HG03025 (cell line): ENCODE results near the gene SPATA18.

Experiments used
- ATAC-seq: cut with Tn5 transposase; IDR thresholded peaks from one replicate; pipeline ENCODE4 v1.9.1; 2021; ENCODE audit warnings: mild to moderate bottlenecking, moderate library complexity; ENCODE audit not compliant: unreplicated experiment, low FRiP score

SPATA18 gene, protein sequence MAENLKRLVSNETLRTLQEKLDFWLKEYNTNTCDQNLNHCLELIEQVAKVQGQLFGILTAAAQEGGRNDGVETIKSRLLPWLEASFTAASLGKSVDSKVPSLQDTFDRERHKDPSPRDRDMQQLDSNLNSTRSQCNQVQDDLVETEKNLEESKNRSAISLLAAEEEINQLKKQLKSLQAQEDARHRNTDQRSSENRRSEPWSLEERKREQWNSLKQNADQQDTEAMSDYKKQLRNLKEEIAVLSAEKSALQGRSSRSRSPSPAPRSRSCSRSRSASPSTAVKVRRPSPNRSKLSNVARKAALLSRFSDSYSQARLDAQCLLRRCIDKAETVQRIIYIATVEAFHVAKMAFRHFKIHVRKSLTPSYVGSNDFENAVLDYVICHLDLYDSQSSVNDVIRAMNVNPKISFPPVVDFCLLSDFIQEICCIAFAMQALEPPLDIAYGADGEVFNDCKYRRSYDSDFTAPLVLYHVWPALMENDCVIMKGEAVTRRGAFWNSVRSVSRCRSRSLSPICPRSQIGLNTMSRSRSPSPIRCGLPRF

GRCh38 chr4:52051213-52051614, at the start of gene SPATA18:
TSS of gene SPATA18 (plus strand) at chr4:52051304. CDS start at chr4:52051705, 401 bp downstream.
- peak; percentile 29 for ATAC-seq

GRCh38 chr4:52001616-52002015, 49.5 kb upstream of the SPATA18 start:
- no peak for ATAC-seq

- ATAC-seq = no peak
Measured at GRCh38 chr4:52004414-52004813, 46.7 kb upstream of the SPATA18 start.

DNA sequence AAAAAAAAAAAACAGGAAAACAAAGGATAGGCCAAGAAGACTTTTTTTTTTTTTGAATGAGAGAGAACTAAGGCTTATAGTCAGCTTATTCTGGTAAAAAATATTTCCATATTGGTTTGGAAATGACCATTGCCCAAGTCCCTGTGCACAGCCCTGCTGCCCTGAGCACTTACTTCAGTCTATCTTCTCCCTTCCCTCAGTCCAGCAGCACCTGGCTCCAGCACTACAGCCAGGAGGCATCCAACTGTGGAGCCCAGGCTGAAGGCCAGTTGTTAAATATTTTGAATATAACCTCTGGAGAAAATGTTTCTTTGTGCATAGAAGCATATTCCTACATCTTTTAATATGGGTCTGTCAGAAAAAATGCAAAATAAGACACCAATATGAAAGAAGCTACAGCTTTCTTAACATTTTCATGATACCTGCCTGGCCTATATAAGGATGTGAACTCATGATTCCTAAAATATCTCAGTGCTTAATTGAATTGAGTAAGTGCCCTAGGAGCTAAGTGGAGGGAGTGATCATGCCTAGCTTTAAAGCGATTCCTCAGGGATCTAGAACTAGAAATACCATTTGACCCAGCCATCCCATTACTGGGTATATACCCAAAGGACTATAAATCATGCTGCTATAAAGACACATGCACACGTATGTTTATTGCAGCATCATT, 45.4 kb upstream of the SPATA18 start:
- ATAC-seq = no peak

DNA sequence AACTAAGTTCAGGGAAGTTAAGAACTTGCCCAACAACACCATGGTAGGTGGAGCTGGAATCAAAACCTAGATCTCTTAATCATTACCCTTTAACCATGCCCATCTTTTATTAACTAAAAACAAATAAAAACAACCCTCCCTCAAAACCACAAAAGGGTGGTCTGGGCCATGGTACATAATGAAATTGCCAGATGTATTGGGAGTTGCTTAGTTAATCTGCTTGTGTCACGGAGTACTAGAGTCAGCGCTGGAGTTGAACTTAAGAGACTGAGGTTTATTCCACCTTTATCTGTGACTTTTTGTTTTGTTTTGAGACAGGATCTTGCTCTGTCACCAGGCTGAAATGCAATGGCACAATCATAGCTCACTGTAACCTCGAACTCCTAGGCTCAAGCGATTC, 44.2 kb upstream of the SPATA18 start:
- no peak for ATAC-seq

DNA sequence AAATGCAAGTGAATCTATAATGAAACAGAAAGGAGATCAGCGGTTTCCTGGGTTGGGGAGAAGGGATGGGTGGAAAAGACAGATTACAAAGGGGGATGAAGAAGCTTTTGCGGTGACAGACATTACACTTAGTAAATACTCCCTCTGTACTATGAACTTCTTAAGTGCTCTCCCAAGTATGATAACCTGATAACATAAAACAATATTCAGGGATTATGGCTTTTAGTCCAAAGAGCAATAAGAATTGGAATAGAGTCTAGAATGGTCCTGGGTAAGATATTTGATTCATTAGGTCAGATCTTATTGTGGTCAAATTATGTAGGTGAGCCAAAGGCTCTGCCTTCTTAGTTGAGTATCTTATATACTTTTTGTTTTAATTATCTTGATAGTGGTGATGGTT, 40.1 kb upstream of the SPATA18 start:
- no peak for ATAC-seq

DNA sequence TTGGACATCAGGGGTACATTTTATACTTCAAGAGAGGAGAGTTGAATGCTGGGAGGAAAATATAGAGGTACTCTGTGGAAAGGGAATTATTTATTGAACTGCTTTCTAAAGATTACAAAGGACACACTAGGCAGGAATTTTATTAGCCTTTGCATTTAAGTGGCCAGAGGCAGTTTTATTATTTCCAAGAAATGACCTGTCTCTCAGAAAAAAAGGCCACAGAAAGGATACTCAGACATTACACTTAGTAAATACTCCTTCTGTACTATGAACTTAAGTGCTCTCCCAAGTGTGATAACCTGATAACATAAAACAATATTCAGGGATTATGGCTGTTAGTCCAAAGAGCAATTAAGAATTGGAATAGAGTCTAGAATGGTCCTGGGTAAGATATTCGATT, 38.5 kb upstream of the SPATA18 start:
- ATAC-seq = no peak

- no peak for ATAC-seq
Measured at GRCh38 chr4:52014903-52015302, 36.2 kb upstream of the SPATA18 start.

DNA sequence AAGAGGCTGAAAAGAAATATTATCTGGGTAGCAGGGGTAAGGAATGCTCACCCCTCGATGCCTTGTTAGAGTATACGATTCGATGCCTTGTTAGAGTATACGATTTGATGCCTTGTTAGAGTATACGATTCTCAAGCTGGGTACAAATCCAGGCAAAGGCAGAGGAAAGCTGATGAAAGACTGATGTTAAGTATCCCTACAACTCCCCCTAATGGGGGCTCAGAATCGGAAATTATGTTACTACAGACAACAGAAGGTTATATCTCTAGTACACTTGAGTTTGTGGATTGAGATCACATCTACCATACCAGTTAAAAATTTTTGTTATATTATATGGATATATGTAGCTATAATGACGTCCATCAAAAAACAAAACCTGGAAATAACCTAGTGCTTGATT, 35.7 kb upstream of the SPATA18 start:
- no peak for ATAC-seq

DNA sequence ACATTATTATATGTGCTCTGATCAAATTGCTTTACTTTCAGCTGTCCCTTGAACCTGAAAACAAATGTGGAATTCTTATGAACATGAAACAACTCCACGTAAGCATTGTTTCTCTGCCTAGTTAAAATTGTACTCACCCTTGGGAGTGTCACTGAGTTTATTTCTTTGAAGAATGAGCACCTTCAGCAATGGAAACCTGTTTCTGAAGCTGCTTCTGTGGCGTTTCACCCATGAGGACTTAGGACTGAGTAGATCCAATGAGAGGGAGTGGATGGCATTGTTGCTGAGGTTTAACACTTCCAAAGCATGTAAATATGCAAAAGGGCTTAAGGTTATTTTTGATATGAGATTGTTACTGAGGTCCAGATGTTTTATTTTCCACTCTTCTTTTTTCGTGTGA, 34.1 kb upstream of the SPATA18 start:
- no peak for ATAC-seq

- no peak for ATAC-seq
Measured at GRCh38 chr4:52017814-52018213, 33.3 kb upstream of the SPATA18 start.

DNA sequence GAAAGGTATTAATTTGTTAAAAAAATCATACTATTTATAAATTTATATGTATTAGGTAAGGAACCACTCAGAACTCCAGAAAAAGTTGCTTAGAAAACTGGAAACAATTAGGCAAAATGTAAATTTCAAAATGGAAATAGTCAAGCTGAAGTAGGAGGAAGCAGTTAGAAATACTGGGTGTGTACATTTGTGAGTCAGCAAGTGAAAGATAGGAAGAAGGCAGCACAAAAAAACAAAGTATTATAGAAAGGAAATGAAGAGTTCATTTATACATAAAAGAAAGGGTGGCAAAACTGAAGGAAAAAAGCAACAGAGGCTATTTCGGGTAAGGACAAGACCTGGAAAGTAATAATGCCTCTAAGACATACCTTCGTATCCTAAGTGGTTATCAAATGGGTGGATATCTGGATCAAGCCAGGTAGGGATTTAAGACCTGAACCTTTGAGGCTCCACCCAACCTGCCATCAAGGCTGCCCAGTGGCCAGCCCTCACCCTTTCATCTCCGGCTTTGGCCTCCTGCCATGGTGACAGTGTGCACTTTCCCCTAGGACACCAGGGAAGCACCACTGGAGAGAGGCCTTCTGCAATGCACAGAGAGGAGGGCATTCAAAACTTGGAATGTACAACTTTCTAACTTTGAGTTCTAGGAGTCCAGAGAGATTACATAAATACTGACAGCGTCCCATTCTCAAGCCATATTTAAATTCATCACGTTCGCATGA, 31.0 kb upstream of the SPATA18 start, which contains the start of gene LRRC66:
Gene LRRC66 (minus strand): TSS at position 428 of the 722 bp plus-strand sequence. CDS start 2,750 bp downstream, outside the sequence.
- no peak for ATAC-seq

GRCh38 chr4:52028970-52029369, 22.1 kb upstream of the SPATA18 start:
- ATAC-seq = no peak

DNA sequence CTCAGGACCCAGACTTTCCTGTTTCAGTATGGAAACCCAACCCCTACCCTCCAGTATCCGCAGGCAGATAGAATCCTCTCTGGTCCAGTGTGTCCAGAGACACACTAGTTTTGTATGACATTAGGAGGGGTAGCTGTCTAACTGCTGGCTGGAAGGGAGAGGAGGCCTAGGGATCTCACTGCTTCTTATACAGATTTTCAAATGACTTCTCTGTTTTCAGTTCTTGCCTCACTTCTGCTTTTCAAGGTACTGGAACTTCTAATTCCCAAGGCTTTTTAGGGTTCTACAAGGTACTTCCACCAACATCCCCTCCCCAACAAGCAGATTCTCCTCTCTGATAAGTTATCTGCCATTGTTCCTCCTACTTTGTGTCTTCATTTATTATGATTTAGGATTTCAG, 19.1 kb upstream of the SPATA18 start:
- no peak for ATAC-seq

GRCh38 chr4:52035190-52035589, 15.9 kb upstream of the SPATA18 start:
- ATAC-seq = no peak

DNA sequence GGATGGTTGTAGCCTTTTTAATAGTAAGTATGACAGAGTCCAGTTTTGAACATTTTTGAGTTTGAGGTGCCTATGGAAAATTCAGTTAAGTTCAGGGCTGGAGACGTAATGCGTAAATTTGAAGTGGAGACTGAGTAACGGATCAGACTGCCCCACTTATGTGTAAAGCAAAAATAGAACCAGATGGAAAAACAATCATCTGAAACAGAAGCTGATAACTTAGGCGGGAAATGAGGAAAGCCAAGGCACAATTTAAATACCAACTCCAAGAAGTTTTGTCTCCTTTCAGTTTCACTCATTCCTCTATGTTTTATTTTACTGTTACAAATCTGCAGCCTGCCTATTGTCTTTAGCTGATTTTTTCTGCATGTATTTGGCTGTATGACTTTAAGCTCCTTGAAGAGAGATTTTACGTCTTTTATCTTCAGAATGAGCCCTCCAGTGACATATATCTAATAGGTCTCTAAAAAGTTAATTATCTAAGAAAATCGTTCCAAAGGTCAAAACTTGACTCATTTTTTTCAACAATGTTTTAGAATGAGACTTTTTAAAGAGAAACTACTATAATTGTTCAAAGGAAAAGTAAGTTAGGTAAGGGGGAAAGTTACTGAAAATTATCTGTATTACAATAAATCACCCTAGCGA, 14.1 kb upstream of the SPATA18 start:
- ATAC-seq = no peak

DNA sequence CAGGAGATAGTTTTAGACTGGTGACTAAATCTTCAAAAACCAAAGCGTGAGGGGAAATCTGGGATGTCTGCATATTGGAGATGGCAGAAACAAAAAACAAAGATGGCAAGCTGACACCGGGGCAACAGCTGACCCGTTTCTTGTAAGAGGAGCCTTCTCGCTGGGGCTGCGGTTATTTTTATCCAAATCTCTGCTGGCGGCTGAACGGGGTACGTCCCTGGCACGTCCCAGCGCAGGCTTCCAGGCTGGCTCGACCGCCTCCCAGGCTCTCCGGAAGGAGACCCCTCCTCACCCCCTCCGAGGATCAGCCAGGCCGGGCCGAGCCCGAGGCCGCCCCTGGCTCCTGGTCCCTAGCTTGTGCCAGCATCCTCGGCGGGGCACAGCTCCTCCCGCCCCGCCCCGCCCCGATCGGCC, 13.4 kb upstream of the SPATA18 start:
- peak; percentile 59 for ATAC-seq

- peak; percentile 87 for ATAC-seq
Measured at GRCh38 chr4:52038103-52038912, 12.8 kb upstream of the SPATA18 start, which contains the start of gene SGCB. TSS of gene SGCB (minus strand) at chr4:52038299. CDS start at chr4:52038259, 40 bp downstream.

DNA sequence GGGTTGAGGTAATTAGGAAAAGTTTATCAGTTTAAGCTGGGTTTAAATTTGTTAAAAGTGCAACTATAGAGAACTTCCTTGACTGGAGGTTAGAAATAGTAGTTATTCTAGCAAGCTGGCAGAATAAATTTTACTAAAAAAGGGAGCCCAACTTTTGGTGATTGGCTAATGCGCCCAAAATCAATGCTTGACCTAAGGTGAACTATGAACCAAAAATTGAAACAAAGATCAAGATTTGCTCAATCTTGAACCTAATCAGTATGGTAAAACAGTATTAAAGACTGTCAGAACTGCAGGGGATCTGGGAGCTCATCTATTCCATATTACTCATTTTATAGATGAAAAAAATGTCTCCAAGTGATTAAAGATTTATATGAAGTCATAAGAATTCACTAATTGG, 6.1 kb upstream of the SPATA18 start:
- no peak for ATAC-seq
